SJCRH30 (cell line): Measurements from ENCODE around the gene PREP. TPM values are rescaled to one million over a fixed set of nuclear protein-coding genes. Genes with fewer than 3 reads are reported as not detected.
"Not testable (repeated sequence)": the region's sequence is repeated elsewhere in the genome, so short reads cannot be mapped to it uniquely, and the experiment has no call there.

Source experiments
- DNase-seq, 2 experiments: peaks; one replicate each; pipeline ENCODE4 v3.0.0-alpha.2; 2015 to 2020
- H3K27ac ChIP-seq: fragments of 250-450 bp; sonication (Bioruptor Pico); 2 replicates; pipeline ENCODE4 v1.5.1; 2020; ENCODE audit warnings: mild to moderate bottlenecking, moderate library complexity
- H3K27me3 ChIP-seq: fragments of 250-450 bp; sonication (Bioruptor Pico); 2 replicates; pipeline ENCODE4 v1.5.1; 2020; ENCODE audit warnings: mild to moderate bottlenecking, moderate library complexity
- H3K36me3 ChIP-seq: fragments of 250-450 bp; sonication (Bioruptor Pico); 2 replicates; pipeline ENCODE4 v1.5.1; 2020; ENCODE audit warnings: mild to moderate bottlenecking, moderate library complexity
- H3K4me1 ChIP-seq: fragments of 250-450 bp; sonication (Bioruptor Pico); 2 replicates; pipeline ENCODE4 v1.5.1; 2020; ENCODE audit warnings: mild to moderate bottlenecking, moderate library complexity
- H3K4me3 ChIP-seq: fragments of 250-450 bp; sonication (Bioruptor Pico); 2 replicates; pipeline ENCODE4 v1.5.1; 2020; ENCODE audit warnings: mild to moderate bottlenecking, moderate library complexity
- H3K9me3 ChIP-seq: fragments of 250-450 bp; sonication (Bioruptor Pico); replicated peaks from 2 replicates; pipeline ENCODE4 v1.5.1; 2020; ENCODE audit warnings: mild to moderate bottlenecking, moderate library complexity
- total RNA-seq: library from RNA; depleted of rRNA; stranded (reverse); fragments of >200 nt; shearing (Covaris generic); gene quantifications from 2 replicates; pipeline ENCODE4 v1.2.3, GENCODE V29; 2014; rRNA removed

The PREP gene
- total RNA-seq: 46.2 and 46.4 TPM in 2 replicates

GRCh38 chr6:105402939-105403935, at the start of gene PREP:
Gene PREP, minus strand, starts transcription at chr6:105403082. Its CDS starts 191 bp downstream, at chr6:105402891.
- Histone ChIP-seq H3K36me3 (no peaks in the 10 kb centered on the region), H3K9me3 (no peaks in the 10 kb centered on the region), H3K27ac (peak within 1 kb of the TSS; percentile 71), H3K4me3 (peak within 1 kb of the TSS; percentile 92), H3K27me3 (no peaks in the 10 kb centered on the region), H3K4me1 (peaks cover 8% of the 10 kb centered on the region)
- peak; percentile 85 to 89 for DNase-seq

DNA sequence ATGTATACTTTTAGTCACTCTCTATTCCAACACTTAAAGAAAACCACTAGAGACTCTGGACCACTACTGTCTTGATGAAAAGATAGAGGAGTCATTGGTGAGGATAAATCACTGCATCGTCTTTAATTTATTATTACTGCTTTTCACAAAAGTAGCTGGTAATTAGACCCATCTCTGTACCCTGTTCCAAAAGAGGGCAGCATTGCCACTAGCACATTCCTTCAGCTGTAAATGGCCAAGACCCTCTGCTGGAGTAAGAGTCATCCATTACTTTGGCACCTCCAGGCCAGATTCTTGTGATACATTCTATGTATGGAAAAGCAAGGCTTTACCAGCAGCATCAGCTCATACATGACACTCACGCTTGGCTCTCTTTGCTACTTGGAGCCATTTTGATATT, 49.5 kb upstream of the PREP start:
- Histone ChIP-seq H3K4me3 (no peak overlapping the region), H3K27ac (no peak overlapping the region), H3K36me3 (no peaks in the 10 kb centered on the region), H3K27me3 (no peaks in the 10 kb centered on the region), H3K4me1 (no peaks in the 10 kb centered on the region), H3K9me3 (no peaks in the 10 kb centered on the region)
- DNase-seq: no peak

- H3K4me3 ChIP-seq: no peak overlapping the region
- no peaks in the 10 kb centered on the region for H3K9me3 ChIP-seq
- no peaks in the 10 kb centered on the region for H3K4me1 ChIP-seq
- no peak for DNase-seq
- no peaks in the 10 kb centered on the region for H3K36me3 ChIP-seq
- no peak overlapping the region for H3K27ac ChIP-seq
- no peaks in the 10 kb centered on the region for H3K27me3 ChIP-seq
Observed at GRCh38 chr6:105449756-105450390, 47.0 kb upstream of the PREP start.

DNA sequence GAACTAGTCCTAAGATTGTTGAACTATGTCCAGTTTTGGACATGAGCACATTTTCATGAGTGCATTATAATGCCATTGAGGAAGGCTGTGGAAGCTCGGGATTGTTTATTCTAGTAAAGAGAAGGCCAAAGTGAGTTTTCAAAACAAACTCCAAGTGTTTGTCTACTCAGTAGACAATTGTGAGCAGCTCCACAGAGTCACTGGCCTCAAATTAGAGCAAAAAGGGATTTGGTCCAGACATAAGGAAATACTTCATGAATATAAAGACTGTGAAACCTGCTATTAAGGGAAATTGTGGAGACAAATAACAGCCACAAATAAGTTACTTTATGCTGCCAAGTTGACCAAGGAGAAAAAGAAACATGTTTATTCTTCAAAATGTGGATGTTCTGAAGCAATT, 42.6 kb upstream of the PREP start:
- Histone ChIP-seq H3K4me3 (no peak overlapping the region), H3K9me3 (no peaks in the 10 kb centered on the region), H3K27me3 (no peaks in the 10 kb centered on the region), H3K4me1 (no peaks in the 10 kb centered on the region), H3K27ac (no peak overlapping the region), H3K36me3 (no peaks in the 10 kb centered on the region)
- DNase-seq: no peak

- H3K27me3 ChIP-seq: no peaks in the 10 kb centered on the region
- no peaks in the 10 kb centered on the region for H3K4me1 ChIP-seq
- DNase-seq: no peak
- H3K27ac ChIP-seq: no peak overlapping the region
- no peaks in the 10 kb centered on the region for H3K9me3 ChIP-seq
- H3K4me3 ChIP-seq: no peak overlapping the region
- H3K36me3 ChIP-seq: no peaks in the 10 kb centered on the region
Observed at GRCh38 chr6:105443941-105444340, 41.1 kb upstream of the PREP start.

DNA sequence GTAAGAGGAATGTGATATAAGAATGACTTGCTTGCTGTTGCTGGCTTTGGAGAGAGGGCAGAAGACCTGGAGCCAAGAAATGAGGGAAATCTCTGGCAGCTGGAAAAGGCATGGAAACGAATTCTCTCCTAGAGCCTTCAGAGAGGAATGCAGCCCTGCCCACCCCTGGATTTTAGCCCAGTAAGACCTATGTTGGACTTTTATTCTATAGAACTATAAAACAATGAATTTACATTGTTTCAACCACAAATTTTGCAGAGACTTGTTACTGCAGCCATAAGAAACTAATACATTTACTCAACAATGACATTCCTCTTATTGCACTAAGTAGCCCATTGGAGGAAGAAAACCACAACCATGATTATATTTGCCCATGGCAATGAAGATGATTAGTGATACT, 39.5 kb upstream of the PREP start:
- Histone ChIP-seq H3K4me3 (no peak overlapping the region), H3K9me3 (no peaks in the 10 kb centered on the region), H3K36me3 (no peaks in the 10 kb centered on the region), H3K27ac (no peak overlapping the region), H3K27me3 (no peaks in the 10 kb centered on the region), H3K4me1 (no peaks in the 10 kb centered on the region)
- no peak for DNase-seq

- Histone ChIP-seq H3K27ac (no peak overlapping the region), H3K4me1 (peaks cover 15% of the 10 kb centered on the region), H3K9me3 (no peaks in the 10 kb centered on the region), H3K27me3 (no peaks in the 10 kb centered on the region), H3K4me3 (no peak overlapping the region), H3K36me3 (no peaks in the 10 kb centered on the region)
- DNase-seq: no peak
Observed at GRCh38 chr6:105437236-105437635, 34.4 kb upstream of the PREP start.

GRCh38 chr6:105433723-105434122, 30.8 kb upstream of the PREP start:
- H3K9me3 ChIP-seq: no peaks in the 10 kb centered on the region
- no peaks in the 10 kb centered on the region for H3K36me3 ChIP-seq
- peak overlapping the region; percentile 48; the same call in 1 of the 2 replicates for H3K27ac ChIP-seq
- no peak for DNase-seq
- no peaks in the 10 kb centered on the region for H3K27me3 ChIP-seq
- H3K4me1 ChIP-seq: peaks cover 19% of the 10 kb centered on the region
- H3K4me3 ChIP-seq: no peak overlapping the region

DNA sequence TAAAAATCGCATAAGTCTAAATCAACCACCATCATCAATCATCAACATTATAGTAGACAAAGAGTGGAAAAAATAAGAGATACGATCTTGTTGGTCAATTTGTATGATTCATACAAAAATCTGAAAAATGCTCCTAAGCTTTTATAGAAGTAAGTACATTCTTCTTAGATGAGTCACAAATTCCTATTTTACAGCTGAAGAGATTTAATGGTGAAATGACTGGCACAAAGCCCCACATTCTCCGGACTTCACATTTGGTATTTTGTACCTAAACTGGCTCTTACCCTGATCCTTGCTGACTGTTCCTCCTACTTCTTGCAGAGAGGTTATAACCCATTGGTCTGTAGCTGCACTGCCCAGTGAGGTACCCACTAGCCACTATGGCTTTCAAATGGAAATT, 29.9 kb upstream of the PREP start:
- peak; percentile 37 to 45 for DNase-seq
- Histone ChIP-seq H3K27ac (peak overlapping the region; percentile 48), H3K27me3 (no peaks in the 10 kb centered on the region), H3K4me3 (no peak overlapping the region), H3K4me1 (peaks cover 19% of the 10 kb centered on the region), H3K36me3 (no peaks in the 10 kb centered on the region), H3K9me3 (no peaks in the 10 kb centered on the region)

GRCh38 chr6:105431226-105431625, 28.3 kb upstream of the PREP start:
- H3K4me1 ChIP-seq: peaks cover 19% of the 10 kb centered on the region
- peak; percentile 11 to 59 for DNase-seq
- no peak overlapping the region for H3K27ac ChIP-seq
- no peaks in the 10 kb centered on the region for H3K9me3 ChIP-seq
- no peak overlapping the region for H3K4me3 ChIP-seq
- no peaks in the 10 kb centered on the region for H3K36me3 ChIP-seq
- no peaks in the 10 kb centered on the region for H3K27me3 ChIP-seq

GRCh38 chr6:105430685-105431084, 27.8 kb upstream of the PREP start:
- H3K27ac ChIP-seq: no peak overlapping the region
- no peak overlapping the region for H3K4me3 ChIP-seq
- H3K9me3 ChIP-seq: no peaks in the 10 kb centered on the region
- peaks cover 19% of the 10 kb centered on the region for H3K4me1 ChIP-seq
- H3K36me3 ChIP-seq: no peaks in the 10 kb centered on the region
- no peaks in the 10 kb centered on the region for H3K27me3 ChIP-seq
- no peak for DNase-seq

DNA sequence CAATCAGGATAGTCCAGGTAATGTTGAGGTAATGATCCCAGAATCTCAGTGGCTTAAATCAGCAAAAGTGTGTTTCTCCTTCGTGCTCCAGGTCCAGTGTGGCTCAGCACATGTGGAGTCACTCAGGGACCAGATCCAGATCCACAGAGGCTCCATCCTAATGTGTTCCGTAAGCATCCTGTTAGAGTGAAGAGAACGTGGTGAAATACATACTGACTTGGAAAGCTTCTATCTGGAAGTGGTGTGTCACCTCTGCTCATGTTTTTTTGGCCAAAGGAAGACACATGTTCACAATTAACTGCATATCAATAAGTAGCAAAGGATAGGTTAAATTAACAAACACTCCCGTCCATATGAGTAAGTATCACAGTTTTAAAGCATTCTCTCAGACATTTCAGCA, 26.8 kb upstream of the PREP start:
- H3K4me1 ChIP-seq: peaks cover 19% of the 10 kb centered on the region
- H3K9me3 ChIP-seq: no peaks in the 10 kb centered on the region
- H3K36me3 ChIP-seq: no peaks in the 10 kb centered on the region
- H3K27ac ChIP-seq: no peak overlapping the region
- H3K27me3 ChIP-seq: no peaks in the 10 kb centered on the region
- H3K4me3 ChIP-seq: no peak overlapping the region
- DNase-seq: no peak

DNA sequence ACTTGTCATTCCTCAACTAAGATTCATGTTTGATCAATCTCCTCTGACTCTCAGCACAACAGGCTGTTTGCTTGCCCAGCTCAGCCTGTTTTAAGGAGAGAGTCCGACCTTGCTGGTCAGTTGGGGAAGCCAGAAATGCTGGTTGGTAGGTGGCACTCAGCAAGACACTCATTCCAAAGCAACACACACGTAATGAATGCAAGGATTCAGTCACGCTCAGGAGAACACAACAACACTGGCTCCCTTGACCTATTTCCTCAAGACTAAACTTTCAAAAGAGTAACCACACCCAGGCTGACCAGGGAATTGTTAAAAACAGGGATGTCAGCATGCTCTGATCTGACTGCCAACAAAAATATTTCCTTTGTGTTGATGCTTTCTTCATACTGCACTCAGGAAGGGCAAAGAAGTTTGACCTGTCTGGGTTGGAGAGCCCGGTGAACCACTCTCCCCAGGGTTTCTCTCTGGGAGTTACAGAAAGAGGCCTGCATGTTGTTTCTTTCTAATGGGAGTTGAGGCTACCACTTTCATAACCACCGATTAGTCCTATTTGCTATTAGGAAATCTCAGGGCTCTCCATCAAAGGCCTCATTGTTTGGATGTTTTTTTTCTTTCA, 25.6 kb upstream of the PREP start:
- no peak overlapping the region for H3K27ac ChIP-seq
- no peaks in the 10 kb centered on the region for H3K27me3 ChIP-seq
- DNase-seq: no peak
- peaks cover 15% of the 10 kb centered on the region for H3K4me1 ChIP-seq
- no peaks in the 10 kb centered on the region for H3K36me3 ChIP-seq
- H3K4me3 ChIP-seq: no peak overlapping the region
- H3K9me3 ChIP-seq: no peaks in the 10 kb centered on the region

DNA sequence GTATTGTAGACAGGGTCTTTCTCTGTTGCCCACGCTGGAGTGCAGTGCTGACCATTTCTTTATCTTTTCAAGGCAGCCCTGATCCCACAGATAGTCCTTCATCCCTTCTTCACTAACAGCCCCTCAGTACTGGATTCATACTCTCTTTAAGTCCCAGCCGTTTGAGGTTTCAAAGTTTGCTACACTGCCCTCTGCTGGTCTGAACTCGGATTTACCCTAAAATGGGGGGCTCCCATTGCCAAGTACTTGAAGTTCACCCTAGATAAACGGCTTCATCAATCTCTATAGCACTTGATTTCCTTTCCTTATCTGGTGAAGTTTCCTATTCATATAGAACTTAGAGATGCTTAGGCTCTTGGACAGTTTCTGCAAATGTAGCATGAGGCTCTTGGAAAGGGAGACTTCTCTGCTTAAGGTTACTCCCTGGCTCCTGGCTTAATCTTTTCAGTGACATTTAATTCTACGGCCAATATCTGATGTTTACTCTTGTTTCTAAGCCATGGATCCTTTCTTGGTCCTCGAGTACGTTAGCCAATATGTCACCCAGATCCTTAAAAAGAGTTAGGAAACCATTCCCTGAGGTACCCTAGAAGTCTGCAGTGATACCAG, 21.4 kb upstream of the PREP start:
- DNase-seq: peak; percentile 46 to 82
- Histone ChIP-seq H3K9me3 (no peaks in the 10 kb centered on the region; the same call in 1 of the 2 replicates), H3K27ac (no peak overlapping the region), H3K36me3 (no peaks in the 10 kb centered on the region), H3K27me3 (no peaks in the 10 kb centered on the region), H3K4me3 (no peak overlapping the region), H3K4me1 (no peaks in the 10 kb centered on the region)

DNA sequence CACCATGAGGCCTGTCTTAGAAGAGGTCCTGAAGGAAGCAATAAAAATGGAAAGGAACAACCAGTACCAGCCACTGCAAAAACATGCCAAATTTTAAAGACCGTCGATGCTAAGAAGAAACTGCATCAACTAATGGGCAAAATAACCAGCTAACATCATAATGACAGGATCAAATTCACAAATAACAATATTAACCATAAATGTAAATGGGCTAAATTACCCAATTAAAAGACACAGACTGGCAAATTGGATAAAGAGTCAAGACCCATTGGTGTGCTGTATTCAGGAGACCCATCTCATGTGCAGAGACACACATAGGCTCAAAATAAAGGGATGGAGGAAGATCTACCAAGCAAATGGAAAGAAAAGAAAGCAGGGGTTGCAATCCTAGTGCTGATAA, 14.1 kb upstream of the PREP start:
- not testable (repeated sequence) for H3K27ac ChIP-seq, H3K27me3 ChIP-seq, H3K4me3 ChIP-seq, H3K9me3 ChIP-seq, H3K4me1 ChIP-seq, H3K36me3 ChIP-seq, DNase-seq
